Esophagus muscularis mucosa (tissue), 4 donors: ENCODE data around the gene PAK5.

Source experiments
- CTCF ChIP-seq, 3 experiments: fragments of 200-600 bp in 2 of 3; fragments of 450-650 bp in 1 of 3; sonication (generic) in 2 of 3; IDR thresholded peaks; one replicate each; pipeline ENCODE4 v1.5.1; 2017 to 2019; ENCODE audit warnings: antibody characterized with exemption in 3 of 3, mild to moderate bottlenecking in 2 of 3, moderate library complexity in 1 of 3
- EP300 ChIP-seq: sonication (generic); formaldehyde crosslinking; IDR thresholded peaks from one replicate; pipeline ENCODE4 v1.6.1; 2017; ENCODE audit warnings: antibody characterized with exemption
- POLR2A ChIP-seq: fragments of 450-650 bp; IDR thresholded peaks from one replicate; pipeline ENCODE4 v1.6.1; 2017; ENCODE audit warnings: antibody characterized with exemption, moderate library complexity, mild to moderate bottlenecking, low read depth
- POLR2AphosphoS5 ChIP-seq, 2 donors: sonication (generic); formaldehyde crosslinking; IDR thresholded peaks; one replicate each; pipeline ENCODE4 v1.6.1; 2017; ENCODE audit warnings: antibody characterized with exemption in 2 of 2

GRCh38 chr20:9810738-9811137 is 28.1 kb downstream of the PAK5 start:
- TF ChIP-seq CTCF (IDR thresholded peaks at IDR 0.05) (no peak), POLR2AphosphoS5 (IDR thresholded peaks at IDR 0.05) (no peak), EP300 (no peak), POLR2A (no peak)
